Stomach (tissue), 9 donors: ENCODE results near the gene GPR65. TPM values are rescaled to one million over a fixed set of nuclear protein-coding genes. Genes with fewer than 3 reads are reported as not detected.

ENCODE experiments used
- DNase-seq, 2 donors: peaks; one replicate each; pipeline versions ENCODE4 v3.0.0 to v3.0.0-alpha.2; 2013 to 2019
- H3K27ac ChIP-seq, 5 donors: fragments of 200-600 bp in 4 of 5; sonication (generic) in 4 of 5; one replicate each; pipeline ENCODE4 v1.5.1; 2013 to 2019; ENCODE audit warnings: mild to moderate bottlenecking in 1 of 5, moderate library complexity in 1 of 5
- H3K27me3 ChIP-seq, 3 donors: fragments of 200-600 bp; sonication (generic); one replicate each; pipeline ENCODE4 v1.5.1; 2017 to 2019; ENCODE audit warnings: mixed run types in 1 of 3
- H3K36me3 ChIP-seq, 4 donors: fragments of 200-600 bp; sonication (generic); 1 replicate in 3 of 4; 2 replicates in 1 of 4; pipeline ENCODE4 v1.5.1; 2016 to 2019
- H3K4me1 ChIP-seq, 4 donors: fragments of 200-600 bp; sonication (generic); one replicate each; pipeline ENCODE4 v1.5.1; 2016 to 2019
- H3K4me3 ChIP-seq, 4 donors: fragments of 200-600 bp; sonication (generic) in 3 of 4; one replicate each; pipeline ENCODE4 v1.5.1; 2016 to 2019; ENCODE audit warnings: mild to moderate bottlenecking in 1 of 4
- H3K9me3 ChIP-seq, 4 donors: fragments of 200-600 bp; sonication (generic); one replicate each; pipeline ENCODE4 v1.5.1; 2016 to 2019
- EP300 ChIP-seq: sonication (generic); formaldehyde crosslinking; IDR thresholded peaks from one replicate; pipeline ENCODE4 v1.6.1; 2017; ENCODE audit warnings: antibody characterized with exemption
- POLR2A ChIP-seq, 4 donors: fragments of 450-650 bp; IDR thresholded peaks; one replicate each; pipeline ENCODE4 v1.6.1; 2016; ENCODE audit warnings: antibody characterized with exemption in 4 of 4, control low read depth in 2 of 4, mild to moderate bottlenecking in 1 of 4, moderate library complexity in 1 of 4
- POLR2AphosphoS5 ChIP-seq, 3 donors: sonication (generic); formaldehyde crosslinking; IDR thresholded peaks; one replicate each; pipeline ENCODE4 v1.6.1; 2016; ENCODE audit warnings: antibody characterized with exemption in 3 of 3
- WGBS, 5 donors: extraction: QIAGEN DNeasy Blood & Tissue Kit in 3 of 5; methylation state at CpG; one replicate each; pipeline versions ENCODE4 v1.1.5 to v1.1.7; 2013 to 2018; 5-methylcytosine and 5-hydroxymethylcytosine counted together
- intact Hi-C: fragments of 100-400 bp; cut with DNase I; formaldehyde crosslinking; loops from one replicate; pipeline ENCODE4 v1.15.1; 2023; ENCODE audit warnings: low total_unique reads
- polyA plus RNA-seq, 3 donors: library from polyadenylated mRNA; stranded (reverse); fragments of 200-250 nt; gene quantifications; one replicate each; pipeline ENCODE4 v1.2.3, GENCODE V29; 2013
- total RNA-seq, 5 donors: library from RNA; depleted of rRNA; stranded (reverse); fragments of >200 nt; gene quantifications; one replicate each; pipeline versions ENCODE4 v1.1.0 to v1.2.3, GENCODE V29; 2014 to 2016
- TF ChIP-seq, protein P1 (sequence below), 7 experiments: fragments of 450-650 bp in 4 of 7; fragments of 200-600 bp in 3 of 7; sonication (generic) in 3 of 7; IDR thresholded peaks; one replicate each; pipeline ENCODE4 v1.5.1; 2016 to 2019; ENCODE audit warnings: antibody characterized with exemption in 7 of 7, control low read depth in 2 of 7, mild to moderate bottlenecking in 1 of 7
- donor health status: healthy with polysubstance abuse.
- donor health status: Bipolar disorder and iron deficiency.
- donor health status: healthy.

GPR65 gene
- total and polyA plus RNA-seq, 8 donors = 0.48 to 2.6 (median 1.1) TPM; not detected in 2

DNA sequence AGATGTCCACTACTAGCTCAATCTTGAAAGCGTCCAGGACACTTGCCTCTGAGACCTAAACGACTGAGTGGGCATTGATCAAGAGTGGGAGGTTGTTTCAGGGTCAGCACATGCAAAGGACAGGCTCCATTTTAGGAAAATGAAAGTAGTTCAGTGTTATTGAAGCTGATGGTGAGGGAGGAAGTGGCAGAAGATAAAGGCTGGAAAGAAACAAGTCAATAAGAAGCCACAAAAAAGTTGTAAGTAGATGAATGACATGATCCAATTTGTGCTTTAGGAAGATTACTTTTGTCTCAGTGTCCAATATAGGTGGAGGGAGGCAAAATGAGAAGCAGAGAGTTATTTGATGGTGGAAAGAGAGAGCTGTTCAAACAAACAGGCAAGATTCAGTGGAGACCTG, 22.0 kb downstream of the GPR65 start:
- Histone ChIP-seq H3K4me3 (no peak overlapping the region), H3K4me1 (peaks cover 0 to 4% (median 0%) of the 10 kb centered on the region in 4 donors), H3K9me3 (no peaks in the 10 kb centered on the region), H3K27me3 (no peaks in the 10 kb centered on the region), H3K27ac (no peak overlapping the region), H3K36me3 (no peaks in the 10 kb centered on the region)
- intact Hi-C loops = no loop called here
- TF ChIP-seq, protein P1, sequence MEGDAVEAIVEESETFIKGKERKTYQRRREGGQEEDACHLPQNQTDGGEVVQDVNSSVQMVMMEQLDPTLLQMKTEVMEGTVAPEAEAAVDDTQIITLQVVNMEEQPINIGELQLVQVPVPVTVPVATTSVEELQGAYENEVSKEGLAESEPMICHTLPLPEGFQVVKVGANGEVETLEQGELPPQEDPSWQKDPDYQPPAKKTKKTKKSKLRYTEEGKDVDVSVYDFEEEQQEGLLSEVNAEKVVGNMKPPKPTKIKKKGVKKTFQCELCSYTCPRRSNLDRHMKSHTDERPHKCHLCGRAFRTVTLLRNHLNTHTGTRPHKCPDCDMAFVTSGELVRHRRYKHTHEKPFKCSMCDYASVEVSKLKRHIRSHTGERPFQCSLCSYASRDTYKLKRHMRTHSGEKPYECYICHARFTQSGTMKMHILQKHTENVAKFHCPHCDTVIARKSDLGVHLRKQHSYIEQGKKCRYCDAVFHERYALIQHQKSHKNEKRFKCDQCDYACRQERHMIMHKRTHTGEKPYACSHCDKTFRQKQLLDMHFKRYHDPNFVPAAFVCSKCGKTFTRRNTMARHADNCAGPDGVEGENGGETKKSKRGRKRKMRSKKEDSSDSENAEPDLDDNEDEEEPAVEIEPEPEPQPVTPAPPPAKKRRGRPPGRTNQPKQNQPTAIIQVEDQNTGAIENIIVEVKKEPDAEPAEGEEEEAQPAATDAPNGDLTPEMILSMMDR (IDR thresholded peaks at IDR 0.05) = no peak
- no peak for TF ChIP-seq EP300
- no peak for DNase-seq
- 54 to 68% (median 66%) methylated on average over 2 of the region's 2 CpGs for WGBS, 5 donors

DNA sequence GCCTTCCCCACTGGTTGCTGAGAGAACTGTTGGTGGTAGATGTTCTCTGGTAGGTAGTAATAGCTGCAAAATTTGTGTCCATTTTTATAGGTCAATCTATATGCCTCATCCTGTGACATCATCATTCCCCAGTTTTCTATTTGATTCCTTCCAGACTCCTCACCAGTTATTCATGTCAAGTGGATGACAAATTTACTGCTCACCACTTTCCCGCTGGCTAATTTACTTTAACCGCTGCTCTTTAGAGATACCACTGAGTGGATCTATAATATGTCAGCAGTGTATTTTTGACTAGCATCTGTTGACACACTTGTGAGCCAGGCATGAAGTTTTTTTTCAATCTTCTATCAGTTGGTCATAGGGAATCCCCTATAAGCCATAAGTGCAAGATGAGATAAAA, 24.6 kb downstream of the GPR65 start:
- intact Hi-C loops = no loop called here
- no peak for DNase-seq
- WGBS, 5 donors = 73 to 80% (median 77%) methylated on average over 2 of the region's 2 CpGs
- TF ChIP-seq POLR2A (IDR thresholded peaks at IDR 0.05) (no peak), POLR2AphosphoS5 (IDR thresholded peaks at IDR 0.05) (no peak), EP300 (no peak)
- TF ChIP-seq, protein P1 (IDR thresholded peaks at IDR 0.05) = no peak
- Histone ChIP-seq H3K27ac (no peak overlapping the region), H3K4me1 (peaks cover 0 to 3% (median 0%) of the 10 kb centered on the region in 4 donors), H3K27me3 (no peaks in the 10 kb centered on the region), H3K9me3 (no peaks in the 10 kb centered on the region), H3K4me3 (no peak overlapping the region), H3K36me3 (no peaks in the 10 kb centered on the region)

DNA sequence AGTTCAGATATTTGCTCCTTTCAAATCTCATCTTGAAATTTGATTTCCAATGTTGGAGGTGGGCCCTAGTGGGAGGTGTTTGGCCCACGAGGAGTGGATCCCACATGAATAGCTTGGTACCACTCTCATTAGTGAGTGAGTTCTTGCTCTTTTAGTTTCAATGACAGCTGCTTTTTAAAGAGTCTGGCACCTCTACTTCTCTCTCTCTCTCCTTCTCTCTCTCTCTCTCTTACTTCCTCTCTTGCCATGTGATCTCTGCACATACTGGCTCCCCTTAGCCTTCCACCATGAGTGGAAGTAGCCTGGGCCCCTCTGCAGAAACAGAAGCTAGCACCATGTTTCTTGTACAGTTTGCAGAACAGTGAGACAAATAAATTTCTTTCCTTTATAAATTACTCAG, 25.1 kb downstream of the GPR65 start:
- 35 to 64% (median 47%) methylated on average over 1 of the region's 1 CpG for WGBS, 5 donors
- Histone ChIP-seq H3K27ac (no peak overlapping the region), H3K9me3 (no peaks in the 10 kb centered on the region), H3K27me3 (no peaks in the 10 kb centered on the region), H3K36me3 (no peaks in the 10 kb centered on the region), H3K4me1 (no peaks in the 10 kb centered on the region), H3K4me3 (no peak overlapping the region)
- intact Hi-C loops = no loop called here
- DNase-seq = no peak
- no peak for TF ChIP-seq POLR2A (IDR thresholded peaks at IDR 0.05)
- TF ChIP-seq EP300 = no peak
- TF ChIP-seq POLR2AphosphoS5 (IDR thresholded peaks at IDR 0.05) = no peak
- TF ChIP-seq, protein P1 (IDR thresholded peaks at IDR 0.05) = no peak

DNA sequence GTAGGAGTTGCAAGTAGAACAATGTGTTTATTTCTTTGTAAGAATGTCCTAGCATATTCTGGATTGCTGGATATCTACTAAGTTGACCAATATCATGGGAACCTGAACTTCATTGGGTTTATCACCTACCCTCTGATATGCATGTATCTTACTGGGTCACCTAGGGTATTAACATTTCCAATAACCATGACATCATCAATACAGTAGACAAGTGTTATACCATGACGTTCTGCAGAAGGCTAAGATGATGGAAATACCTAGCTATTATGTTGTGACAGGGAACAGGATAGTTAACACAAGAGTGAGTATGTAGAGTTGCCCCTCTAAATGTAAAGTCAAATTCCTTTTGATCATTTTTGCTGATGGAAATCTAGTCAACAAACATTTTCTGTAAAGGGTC, 26.0 kb downstream of the GPR65 start:
- no peaks in the 10 kb centered on the region for H3K27me3 ChIP-seq
- H3K4me3 ChIP-seq = no peak overlapping the region
- H3K4me1 ChIP-seq = no peaks in the 10 kb centered on the region
- TF ChIP-seq EP300 (no peak), POLR2A (IDR thresholded peaks at IDR 0.05) (no peak), POLR2AphosphoS5 (IDR thresholded peaks at IDR 0.05) (no peak)
- TF ChIP-seq, protein P1 (IDR thresholded peaks at IDR 0.05) = no peak
- H3K27ac ChIP-seq = no peak overlapping the region
- 55 to 89% (median 76%) methylated on average over 1 of the region's 1 CpG for WGBS, 5 donors
- H3K36me3 ChIP-seq = no peaks in the 10 kb centered on the region
- intact Hi-C loops = no loop called here
- H3K9me3 ChIP-seq = no peaks in the 10 kb centered on the region
- DNase-seq = no peak
